Right lobe of liver (tissue), 4 donors: ENCODE results near the gene SUSD1.

ENCODE experiments used
- CTCF ChIP-seq, 4 donors: fragments of 200-600 bp in 3 of 4; fragments of 450-650 bp in 1 of 4; IDR thresholded peaks; one replicate each; pipeline versions ENCODE4 v1.5.1 to v1.8.0; 2016 to 2022; ENCODE audit warnings: antibody characterized with exemption in 4 of 4, mild to moderate bottlenecking in 2 of 4
- POLR2A ChIP-seq: fragments of 450-650 bp; IDR thresholded peaks from one replicate; pipeline ENCODE4 v1.6.1; 2017; ENCODE audit warnings: antibody characterized with exemption, mild to moderate bottlenecking
- donor health status: DM: no; HTN: no; CAD: no.
- donor health status: DM: no; HTN: no; CAD: no.
- donor health status: DM: no; HTN: yes; CAD: no.

- TF ChIP-seq POLR2A (no peak), CTCF (IDR thresholded peaks at IDR 0.05) (no peak)
Observed at GRCh38 chr9:112081918-112082729, 93.0 kb downstream of the SUSD1 start.
